OCI-LY1 (cell line): ENCODE measurements around the gene USP49.

Experiments used
- H2AFZ ChIP-seq: fragments of 200-600 bp; sonication (generic), shearing (Covaris generic); 2 replicates; pipeline ENCODE4 v1.6.0; 2014; ENCODE audit warnings: antibody characterized with exemption, mild to moderate bottlenecking, low read length
- H3F3A ChIP-seq: fragments of 200-600 bp; sonication (generic), shearing (Covaris generic); 2 replicates; pipeline ENCODE4 v1.6.0; 2014; ENCODE audit warnings: mild to moderate bottlenecking, antibody characterized with exemption, low read length, moderate library complexity; ENCODE audit not compliant: insufficient read depth
- H3K27ac ChIP-seq: fragments of 200-600 bp; sonication (generic); 2 replicates; pipeline ENCODE4 v1.5.1; 2014; ENCODE audit warnings: low read length, mixed run types, mild to moderate bottlenecking, low read depth; ENCODE audit not compliant: poor library complexity, severe bottlenecking
- H3K27me3 ChIP-seq: fragments of 200-600 bp; sonication (generic); 2 replicates; pipeline ENCODE4 v1.6.0; 2014; ENCODE audit warnings: antibody characterized with exemption, mild to moderate bottlenecking, low read length, moderate library complexity; ENCODE audit not compliant: insufficient read depth
- H3K36me3 ChIP-seq: fragments of 200-600 bp; sonication (generic); 2 replicates; pipeline ENCODE4 v1.6.1; 2014; ENCODE audit warnings: mild to moderate bottlenecking, antibody characterized with exemption, low read length, moderate library complexity, mixed read lengths; ENCODE audit not compliant: insufficient read depth
- H3K4me1 ChIP-seq: fragments of 200-600 bp; sonication (generic); 2 replicates; pipeline ENCODE4 v1.5.1; 2014; ENCODE audit warnings: mild to moderate bottlenecking, low read length, moderate library complexity; ENCODE audit not compliant: insufficient read depth, severe bottlenecking
- H3K4me2 ChIP-seq: fragments of 200-600 bp; sonication (generic), shearing (Covaris generic); 2 replicates; pipeline ENCODE4 v1.6.1; 2014; ENCODE audit warnings: low read length
- H3K4me3 ChIP-seq: fragments of 200-600 bp; sonication (generic); 2 replicates; pipeline ENCODE4 v1.5.1; 2014; ENCODE audit warnings: low read length, low read depth, mild to moderate bottlenecking, mixed read lengths; ENCODE audit not compliant: poor library complexity, severe bottlenecking
- H3K79me2 ChIP-seq: fragments of 200-600 bp; shearing (Covaris generic); 2 replicates; pipeline ENCODE4 v1.6.1; 2016; ENCODE audit warnings: mixed run types, low read length, mixed read lengths; ENCODE audit not compliant: insufficient read depth
- H3K9ac ChIP-seq: fragments of 200-600 bp; sonication (generic), shearing (Covaris generic); 2 replicates; pipeline ENCODE4 v1.6.1; 2014; ENCODE audit warnings: mild to moderate bottlenecking, low read length, mixed read lengths
- H3K9me2 ChIP-seq: fragments of 200-600 bp; sonication (generic), shearing (Covaris generic); 2 replicates; pipeline ENCODE4 v1.6.1; 2014; ENCODE audit warnings: low read depth, mild to moderate bottlenecking, low read length, mixed read lengths
- H3K9me3 ChIP-seq: fragments of 200-600 bp; shearing (Covaris generic); 2 replicates; pipeline ENCODE4 v1.6.1; 2014; ENCODE audit warnings: low read length, mixed read lengths
- H4K20me1 ChIP-seq: fragments of 200-600 bp; sonication (generic), shearing (Covaris generic); 2 replicates; pipeline ENCODE4 v1.6.0; 2016; ENCODE audit warnings: mild to moderate bottlenecking, low read length; ENCODE audit not compliant: insufficient read depth
- CTCF ChIP-seq: fragments of 200-600 bp; sonication (generic), shearing (Covaris generic); IDR thresholded peaks from 2 replicates; pipeline ENCODE4 v1.5.1; 2017; ENCODE audit warnings: mild to moderate bottlenecking, antibody characterized with exemption, low read length, moderate library complexity, mixed read lengths
- EZH2 ChIP-seq: fragments of 200-600 bp; sonication (generic), shearing (Covaris generic); IDR thresholded peaks from 2 replicates; pipeline ENCODE4 v1.8.0; 2017; ENCODE audit warnings: borderline replicate concordance, mixed run types, mild to moderate bottlenecking, antibody characterized with exemption, low read length, moderate library complexity, mixed read lengths

USP49 gene

GRCh38 chr6:41770381-41771057 lies 124.7 kb downstream of the USP49 start:
- Histone ChIP-seq H2AFZ (no peak overlapping the region), H3K27me3 (no peaks in the 10 kb centered on the region), H3K79me2 (no peaks in the 10 kb centered on the region), H4K20me1 (no peaks in the 10 kb centered on the region), H3K4me3 (no peak overlapping the region), H3K36me3 (peaks cover 19% of the 10 kb centered on the region; the same call in 1 of the 2 replicates), H3K9ac (no peak overlapping the region), H3K9me3 (no peaks in the 10 kb centered on the region), H3K4me1 (no peaks in the 10 kb centered on the region), H3K27ac (no peak overlapping the region), H3K9me2 (no peaks in the 10 kb centered on the region), H3K4me2 (no peak overlapping the region), H3F3A (no peaks in the 10 kb centered on the region)
- TF ChIP-seq EZH2, result no peak
- no peak for TF ChIP-seq CTCF

GRCh38 chr6:41769376-41769775 lies 125.8 kb downstream of the USP49 start:
- Histone ChIP-seq H3K4me1 (no peaks in the 10 kb centered on the region), H4K20me1 (no peaks in the 10 kb centered on the region), H3F3A (no peaks in the 10 kb centered on the region), H3K4me2 (no peak overlapping the region), H3K9ac (no peak overlapping the region), H3K36me3 (peaks cover 16% of the 10 kb centered on the region; the same call in 1 of the 2 replicates), H3K27ac (no peak overlapping the region), H3K79me2 (no peaks in the 10 kb centered on the region), H3K4me3 (no peak overlapping the region), H3K9me3 (no peaks in the 10 kb centered on the region), H3K27me3 (no peaks in the 10 kb centered on the region), H3K9me2 (no peaks in the 10 kb centered on the region), H2AFZ (no peak overlapping the region)
- no peak for TF ChIP-seq CTCF
- no peak for TF ChIP-seq EZH2

- H2AFZ ChIP-seq, result no peak overlapping the region
- H3K9me2 ChIP-seq, result no peaks in the 10 kb centered on the region
- H3K79me2 ChIP-seq, result no peaks in the 10 kb centered on the region
- no peaks in the 10 kb centered on the region for H3K27me3 ChIP-seq
- TF ChIP-seq EZH2 (no peak), CTCF (no peak)
- no peak overlapping the region for H3K4me2 ChIP-seq
- no peak overlapping the region for H3K4me3 ChIP-seq
- no peak overlapping the region for H3K27ac ChIP-seq
- no peaks in the 10 kb centered on the region for H3F3A ChIP-seq
- H4K20me1 ChIP-seq, result no peaks in the 10 kb centered on the region
- no peak overlapping the region for H3K9ac ChIP-seq
- no peaks in the 10 kb centered on the region for H3K4me1 ChIP-seq
- H3K9me3 ChIP-seq, result no peaks in the 10 kb centered on the region
- H3K36me3 ChIP-seq, result peaks cover 13% of the 10 kb centered on the region; the same call in 1 of the 2 replicates
These were observed 126.4 kb downstream of the USP49 start for GRCh38 chr6:41768545-41769308.
